ENCODE measurements around the gene RAB21.
"Not testable (repeated sequence)": the region's sequence is repeated elsewhere in the genome, so short reads cannot be mapped to it uniquely, and the experiment has no call there.

RAB21 gene

DNA sequence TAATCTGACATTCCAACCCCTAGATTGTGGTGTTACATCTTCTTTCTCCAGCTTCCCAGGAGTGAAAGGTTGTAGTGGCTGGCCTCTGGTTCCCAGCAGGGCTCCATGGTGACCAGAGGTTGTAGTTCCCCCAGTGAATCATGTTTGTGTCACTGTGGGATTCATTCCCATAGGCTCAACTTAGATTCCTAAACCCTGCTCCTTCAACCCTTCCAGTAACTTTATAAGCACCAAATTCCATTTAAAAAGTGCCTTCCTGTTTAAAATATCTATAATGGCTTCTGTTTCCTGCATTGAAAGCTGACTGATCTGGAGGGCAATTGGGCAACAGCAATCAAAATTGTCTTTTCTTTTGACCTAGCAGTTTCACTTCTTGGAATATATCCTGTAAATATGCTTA lies 44.4 kb downstream of the RAB21 start:
- DNase-seq (ENCODE audit: extremely low read depth, low read depth): no peak

GRCh38 chr12:71800177-71800576 lies 45.5 kb downstream of the RAB21 start:
- DNase-seq (ENCODE audit: extremely low read depth, low read depth): no peak
- TF ChIP-seq, protein P1, sequence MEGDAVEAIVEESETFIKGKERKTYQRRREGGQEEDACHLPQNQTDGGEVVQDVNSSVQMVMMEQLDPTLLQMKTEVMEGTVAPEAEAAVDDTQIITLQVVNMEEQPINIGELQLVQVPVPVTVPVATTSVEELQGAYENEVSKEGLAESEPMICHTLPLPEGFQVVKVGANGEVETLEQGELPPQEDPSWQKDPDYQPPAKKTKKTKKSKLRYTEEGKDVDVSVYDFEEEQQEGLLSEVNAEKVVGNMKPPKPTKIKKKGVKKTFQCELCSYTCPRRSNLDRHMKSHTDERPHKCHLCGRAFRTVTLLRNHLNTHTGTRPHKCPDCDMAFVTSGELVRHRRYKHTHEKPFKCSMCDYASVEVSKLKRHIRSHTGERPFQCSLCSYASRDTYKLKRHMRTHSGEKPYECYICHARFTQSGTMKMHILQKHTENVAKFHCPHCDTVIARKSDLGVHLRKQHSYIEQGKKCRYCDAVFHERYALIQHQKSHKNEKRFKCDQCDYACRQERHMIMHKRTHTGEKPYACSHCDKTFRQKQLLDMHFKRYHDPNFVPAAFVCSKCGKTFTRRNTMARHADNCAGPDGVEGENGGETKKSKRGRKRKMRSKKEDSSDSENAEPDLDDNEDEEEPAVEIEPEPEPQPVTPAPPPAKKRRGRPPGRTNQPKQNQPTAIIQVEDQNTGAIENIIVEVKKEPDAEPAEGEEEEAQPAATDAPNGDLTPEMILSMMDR (IDR thresholded peaks at IDR 0.05; ENCODE audit: low read depth, low read length): no peak

More for the DNA sequence above, 44.4 kb downstream of the RAB21 start:
- TF ChIP-seq, protein P1 (IDR thresholded peaks at IDR 0.05; ENCODE audit: low read depth, low read length): no peak

DNA sequence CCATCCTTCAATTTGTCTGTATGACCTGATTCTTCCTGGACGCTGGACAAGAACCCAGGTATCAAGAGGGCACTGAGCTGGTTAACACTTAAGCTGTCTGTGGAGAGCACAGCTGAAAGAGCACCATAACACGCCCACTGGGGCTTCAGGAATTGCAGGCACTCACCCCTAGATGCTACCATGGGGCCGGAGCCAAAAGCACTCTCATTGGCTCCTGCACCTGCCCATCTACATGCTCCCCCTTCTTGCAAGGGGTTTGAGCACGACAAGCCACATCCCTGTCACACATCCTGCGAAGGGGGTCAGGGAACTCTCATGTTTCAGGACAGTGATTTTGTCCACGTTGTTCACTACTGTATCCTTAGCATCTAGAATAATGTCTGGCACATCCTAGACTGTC lies 49.8 kb downstream of the RAB21 start:
- no peak for DNase-seq (ENCODE audit: extremely low read depth, low read depth)
- TF ChIP-seq, protein P1 (IDR thresholded peaks at IDR 0.05; ENCODE audit: low read depth, low read length): no peak

DNA sequence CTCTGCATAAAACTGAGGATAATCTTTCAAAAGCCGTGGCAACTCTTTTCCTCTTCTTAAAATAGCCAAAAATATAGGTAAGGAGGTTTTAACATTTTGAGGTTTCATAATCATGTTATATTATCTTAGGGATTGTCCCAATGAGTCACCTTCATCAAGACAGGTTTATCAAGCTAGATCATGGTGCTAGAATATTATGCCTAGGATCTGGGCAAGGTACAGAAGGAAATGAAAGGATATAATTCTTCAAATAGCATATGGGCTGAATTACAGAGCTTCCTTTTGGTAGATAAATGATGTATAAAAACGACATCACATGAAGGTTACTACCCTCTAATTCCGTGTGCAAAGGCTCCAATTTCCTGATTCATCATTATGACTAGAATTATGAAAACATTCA lies 56.3 kb downstream of the RAB21 start:
- TF ChIP-seq, protein P1 (IDR thresholded peaks at IDR 0.05; ENCODE audit: low read depth, low read length): no peak
- no peak for DNase-seq (ENCODE audit: extremely low read depth, low read depth)

DNA sequence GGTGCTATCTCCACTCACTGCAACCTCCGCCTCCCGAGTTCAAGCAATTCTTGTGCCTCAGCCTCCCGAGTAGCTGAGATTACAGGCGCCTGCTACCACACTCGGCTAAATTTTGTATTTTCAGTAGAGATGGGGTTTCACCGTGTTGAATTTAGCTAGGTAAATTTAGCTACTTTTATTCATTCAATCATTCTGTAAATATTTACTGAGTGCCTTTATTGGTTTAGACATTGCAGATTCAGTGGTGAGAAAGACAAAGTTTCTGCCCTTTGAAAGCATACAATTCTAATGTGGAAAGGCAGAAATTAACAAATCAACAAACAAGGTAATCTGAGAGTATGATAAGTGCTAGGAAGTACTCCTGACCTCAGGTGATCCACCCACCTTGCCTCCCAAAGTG lies 60.6 kb downstream of the RAB21 start:
- not testable (repeated sequence) for DNase-seq (ENCODE audit: extremely low read depth, low read depth)

- DNase-seq (ENCODE audit: extremely low read depth, low read depth): not testable (repeated sequence)
These were observed 67.4 kb downstream of the RAB21 start for GRCh38 chr12:71822088-71822487.

- no peak for DNase-seq (ENCODE audit: extremely low read depth, low read depth)
These were observed 74.2 kb downstream of the RAB21 start for GRCh38 chr12:71828813-71829212.

GRCh38 chr12:71837356-71837755 lies 82.7 kb downstream of the RAB21 start:
- TF ChIP-seq, protein P1 (IDR thresholded peaks at IDR 0.05; ENCODE audit: low read depth, low read length): no peak
- no peak for DNase-seq (ENCODE audit: extremely low read depth, low read depth)

More at GRCh38 chr12:71828813-71829212, 74.2 kb downstream of the RAB21 start:
- TF ChIP-seq, protein P1 (IDR thresholded peaks at IDR 0.05; ENCODE audit: low read depth, low read length): no peak

All from AG09319 (cell line).